Psoas muscle (tissue), 8 donors: ENCODE measurements around the gene ACTL7B. TPM values are rescaled to one million over a fixed set of nuclear protein-coding genes. Genes with fewer than 3 reads are reported as not detected.
"Not testable (repeated sequence)": the region's sequence is repeated elsewhere in the genome, so short reads cannot be mapped to it uniquely, and the experiment has no call there.

Experiments
- ATAC-seq, 4 donors: fragments of 200-7000 bp; cut with Tn5 transposase; one replicate each; pipeline ENCODE4 v1.9.1; 2020; ENCODE audit warnings: moderate library complexity in 3 of 4, mild to moderate bottlenecking in 2 of 4
- DNase-seq, 2 donors: peaks; one replicate each; pipeline ENCODE4 v3.0.0-alpha.2; 2020
- H3K27ac ChIP-seq: fragments of 200-600 bp; one replicate; pipeline ENCODE4 v1.8.0; 2022
- H3K27me3 ChIP-seq, 3 donors: fragments of 200-600 bp in 1 of 3; one replicate each; pipeline versions ENCODE4 v1.6.1 to v1.8.0; 2013 to 2022; ENCODE audit warnings: low read length in 2 of 3, mild to moderate bottlenecking in 2 of 3, moderate library complexity in 1 of 3; ENCODE audit not compliant: insufficient read depth in 3 of 3
- H3K36me3 ChIP-seq, 2 donors: fragments of 200-600 bp in 1 of 2; one replicate each; pipeline versions ENCODE4 v1.6.1 to v1.8.0; 2013 to 2022; ENCODE audit warnings: low read depth in 1 of 2, mild to moderate bottlenecking in 1 of 2, moderate library complexity in 1 of 2; ENCODE audit not compliant: insufficient read depth in 1 of 2
- H3K4me1 ChIP-seq: fragments of 200-600 bp; one replicate; pipeline ENCODE4 v1.8.0; 2022
- H3K4me3 ChIP-seq: fragments of 200-600 bp; one replicate; pipeline ENCODE4 v1.8.0; 2022; ENCODE audit warnings: mild to moderate bottlenecking
- H3K9me3 ChIP-seq: fragments of 200-600 bp; one replicate; pipeline ENCODE4 v1.8.0; 2022
- CTCF ChIP-seq: fragments of 200-600 bp; IDR thresholded peaks from one replicate; pipeline ENCODE4 v1.8.0; 2022; ENCODE audit warnings: antibody characterized with exemption
- WGBS, 3 donors: extraction: QIAGEN DNeasy Blood & Tissue Kit; methylation state at CpG; one replicate each; pipeline versions ENCODE4 v1.1.6 to v1.1.7; 2013; 5-methylcytosine and 5-hydroxymethylcytosine counted together
- intact Hi-C, 2 donors: fragments of 100-400 bp; cut with DNase I; formaldehyde crosslinking; loops; one replicate each; pipeline versions ENCODE4 v1.11.0 to v1.14.2; 2022
- polyA plus RNA-seq, 3 donors: library from polyadenylated mRNA; stranded (reverse); fragments of 200-250 nt; gene quantifications; one replicate each; pipeline ENCODE4 v1.2.3, GENCODE V29; 2013
- total RNA-seq, 4 donors: library from RNA; stranded (reverse); fragmentation: NEBNext Ultra II Directional in 2 of 4; extraction: Animal tissue kit (Norgen Biotek cat#: 25700) in 2 of 4; gene quantifications; one replicate each; pipeline versions ENCODE4 v1.2.1 to v1.2.4, GENCODE V29; 2021 to 2023
- donor health status: healthy with polysubstance abuse.
- donor health status: DM: no; HTN: no; CAD: no; lungs with moderate emphysema.
- donor health status: Bipolar disorder and iron deficiency.
- donor health status: healthy.
- donor health status: DM: yes; HTN: yes; CAD: no.
- donor health status: DM: no; HTN: no; CAD: no.
- donor health status: DM: no; HTN: no; CAD: no.
- donor health status: DM: yes; HTN: yes; CAD: no.

ACTL7B gene
- total and polyA plus RNA-seq, 7 donors: not detected

GRCh38 chr9:108844391-108844790 is 11.4 kb downstream of the ACTL7B start:
- Histone ChIP-seq H3K36me3 (no peaks in the 10 kb centered on the region), H3K4me1 (no peaks in the 10 kb centered on the region), H3K27me3 (no peaks in the 10 kb centered on the region), H3K9me3 (no peaks in the 10 kb centered on the region), H3K4me3 (no peak overlapping the region), H3K27ac (no peak overlapping the region)
- 39 to 50% (median 49%) methylated on average over 2 of the region's 2 CpGs for WGBS, 3 donors
- ATAC-seq: no peak
- DNase-seq: no peak
- intact Hi-C loops: no loop called here
- no peak for TF ChIP-seq CTCF

- intact Hi-C loops: no loop called here
- ATAC-seq: no peak
Observed at GRCh38 chr9:108842610-108843295, 13.0 kb downstream of the ACTL7B start.

GRCh38 chr9:108839561-108839960 is 16.2 kb downstream of the ACTL7B start:
- 90% methylated on average over 5 of the region's 5 CpGs for WGBS, 3 donors
- H3K27me3 ChIP-seq, intact Hi-C loops, H3K9me3 ChIP-seq, DNase-seq, H3K36me3 ChIP-seq, H3K27ac ChIP-seq, H3K4me1 ChIP-seq, ATAC-seq, H3K4me3 ChIP-seq: not testable (repeated sequence)

More at GRCh38 chr9:108842610-108843295, 13.0 kb downstream of the ACTL7B start:
- Histone ChIP-seq H3K4me3 (no peak overlapping the region), H3K27me3 (no peaks in the 10 kb centered on the region), H3K27ac (no peak overlapping the region), H3K9me3 (no peaks in the 10 kb centered on the region), H3K36me3 (no peaks in the 10 kb centered on the region), H3K4me1 (no peaks in the 10 kb centered on the region)
- no peak for TF ChIP-seq CTCF
- WGBS, 3 donors: 65 to 71% (median 69%) methylated on average over 16 of the region's 16 CpGs
- no peak for DNase-seq

GRCh38 chr9:108838017-108838416 is 17.8 kb downstream of the ACTL7B start:
- Histone ChIP-seq H3K36me3 (no peaks in the 10 kb centered on the region), H3K27ac (no peak overlapping the region), H3K27me3 (no peaks in the 10 kb centered on the region), H3K4me1 (no peaks in the 10 kb centered on the region), H3K9me3 (no peaks in the 10 kb centered on the region), H3K4me3 (no peak overlapping the region)
- WGBS, 3 donors: 90 to 92% (median 92%) methylated on average over 6 of the region's 6 CpGs
- no peak for ATAC-seq
- TF ChIP-seq CTCF: no peak
- intact Hi-C loops: no loop called here
- DNase-seq: no peak

- H3K27ac ChIP-seq: no peak overlapping the region
- no peak for DNase-seq
- no peaks in the 10 kb centered on the region for H3K4me1 ChIP-seq
- H3K27me3 ChIP-seq: no peaks in the 10 kb centered on the region
- no peak overlapping the region for H3K4me3 ChIP-seq
- no peak for TF ChIP-seq CTCF
- no peaks in the 10 kb centered on the region for H3K9me3 ChIP-seq
- no peak for ATAC-seq
- 80 to 82% (median 81%) methylated on average over 4 of the region's 4 CpGs for WGBS, 3 donors
- intact Hi-C loops: no loop called here
- no peaks in the 10 kb centered on the region for H3K36me3 ChIP-seq
Observed at GRCh38 chr9:108837530-108837929, 18.3 kb downstream of the ACTL7B start.
